Thyroid gland (tissue), 4 donors: ENCODE results near the gene ATXN1. TPM values are rescaled to one million over a fixed set of nuclear protein-coding genes. Genes with fewer than 3 reads are reported as not detected.

Source experiments
- DNase-seq, 2 donors: peaks; one replicate each; pipeline ENCODE4 v3.0.0-alpha.2; 2019
- H3K27ac ChIP-seq, 3 donors: fragments of 200-600 bp; sonication (generic); 1 replicate in 2 of 3; 2 replicates in 1 of 3; pipeline ENCODE4 v1.5.1; 2016 to 2019; ENCODE audit warnings: mild to moderate bottlenecking in 1 of 3, moderate library complexity in 1 of 3
- H3K27me3 ChIP-seq: fragments of 200-600 bp; sonication (generic); one replicate; pipeline ENCODE4 v1.5.1; 2019
- H3K36me3 ChIP-seq, 2 donors: fragments of 200-600 bp; sonication (generic); one replicate each; pipeline ENCODE4 v1.5.1; 2016 to 2019
- H3K4me1 ChIP-seq, 2 donors: fragments of 200-600 bp; sonication (generic); one replicate each; pipeline ENCODE4 v1.5.1; 2017 to 2019
- H3K4me3 ChIP-seq, 3 donors: fragments of 200-600 bp; sonication (generic); replicated peaks in 1 of 3; 1 replicate in 2 of 3; 2 replicates in 1 of 3; pipeline ENCODE4 v1.5.1; 2016; ENCODE audit warnings: mild to moderate bottlenecking in 1 of 3
- H3K9me3 ChIP-seq: fragments of 200-600 bp; sonication (generic); one replicate; pipeline ENCODE4 v1.5.1; 2017
- CTCF ChIP-seq, 6 experiments: fragments of 200-600 bp in 3 of 6; fragments of 450-650 bp in 3 of 6; sonication (generic) in 3 of 6; IDR thresholded peaks; one replicate each; pipeline ENCODE4 v1.5.1; 2016 to 2019; ENCODE audit warnings: antibody characterized with exemption in 6 of 6, mild to moderate bottlenecking in 2 of 6, inconsistent platforms in 1 of 6, moderate library complexity in 1 of 6
- POLR2A ChIP-seq, 2 donors: fragments of 450-650 bp; IDR thresholded peaks; one replicate each; pipeline ENCODE4 v1.6.1; 2017; ENCODE audit warnings: antibody characterized with exemption in 2 of 2, mild to moderate bottlenecking in 2 of 2, moderate library complexity in 1 of 2
- WGBS, 2 donors: methylation state at CpG; one replicate each; pipeline ENCODE4 v1.1.5; 2017; 5-methylcytosine and 5-hydroxymethylcytosine counted together
- intact Hi-C: fragments of 100-400 bp; cut with DNase I; formaldehyde crosslinking; loops from one replicate; pipeline ENCODE4 v1.15.1; 2023
- total RNA-seq, 4 donors: library from RNA; depleted of rRNA; stranded (reverse); fragments of >200 nt; gene quantifications; one replicate each; pipeline ENCODE4 v1.2.3, GENCODE V29; 2016

The ATXN1 gene
- total RNA-seq, 4 donors from 2014 or later: 62.1 to 88.1 (median 83.0) TPM

DNA sequence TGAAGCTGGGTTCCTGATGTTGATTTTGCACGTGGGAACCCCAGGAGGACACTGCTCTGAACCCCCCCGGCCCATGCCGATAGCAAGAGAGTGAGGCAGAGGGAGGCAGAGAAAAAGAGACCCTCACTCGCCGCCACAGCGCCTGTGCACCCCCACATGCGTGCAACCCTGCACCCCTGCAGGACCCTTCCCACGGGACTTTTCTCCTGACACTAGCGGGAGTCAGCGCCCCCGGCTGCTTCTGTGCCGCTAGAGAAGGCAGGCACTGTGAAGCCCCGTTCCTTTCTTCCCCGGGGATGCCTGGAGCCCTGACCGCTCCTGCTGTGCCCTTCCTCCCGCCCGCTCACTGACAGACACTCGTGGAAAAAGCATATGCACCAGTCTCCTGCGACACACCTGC, 455.5 kb downstream of the ATXN1 start:
- DNase-seq: no peak
- Histone ChIP-seq H3K27me3 (no peaks in the 10 kb centered on the region), H3K4me1 (no peaks in the 10 kb centered on the region), H3K4me3 (no peak overlapping the region), H3K27ac (no peak overlapping the region), H3K9me3 (no peaks in the 10 kb centered on the region), H3K36me3 (peaks cover 0 to 11% of the 10 kb centered on the region in 2 donors)
- TF ChIP-seq POLR2A (IDR thresholded peaks at IDR 0.05) (no peak), CTCF (IDR thresholded peaks at IDR 0.05) (no peak)
- WGBS, 2 donors: 85 to 88% methylated on average over 19 of the region's 19 CpGs
- intact Hi-C loops: no loop called here

DNA sequence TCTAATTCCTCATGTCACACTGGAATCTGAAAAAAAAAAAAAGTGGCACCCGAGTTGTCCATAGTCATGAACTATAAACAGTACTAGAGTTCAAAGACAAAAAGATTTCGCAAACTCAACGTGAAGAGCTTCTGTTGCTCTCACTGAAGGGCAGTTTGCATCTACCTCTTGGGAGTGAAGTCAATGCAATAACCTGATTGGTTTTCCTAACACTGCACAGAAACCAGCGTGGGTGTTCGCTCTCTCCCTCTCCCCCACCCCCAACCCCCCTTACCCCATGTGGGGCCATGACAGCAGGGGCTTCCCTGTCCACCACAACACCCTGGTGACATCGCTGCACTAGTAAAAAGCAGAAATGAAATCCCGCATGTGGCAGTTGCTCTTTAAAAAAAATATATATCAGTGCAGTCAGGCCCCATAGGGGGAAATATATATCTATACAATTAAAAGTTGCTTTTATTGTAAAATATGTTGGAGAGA, 456.0 kb downstream of the ATXN1 start:
- Histone ChIP-seq H3K4me1 (no peaks in the 10 kb centered on the region), H3K27me3 (no peaks in the 10 kb centered on the region), H3K4me3 (no peak overlapping the region), H3K9me3 (no peaks in the 10 kb centered on the region), H3K27ac (no peak overlapping the region), H3K36me3 (peaks cover 0 to 11% of the 10 kb centered on the region in 2 donors)
- TF ChIP-seq POLR2A (IDR thresholded peaks at IDR 0.05) (no peak), CTCF (IDR thresholded peaks at IDR 0.05) (no peak)
- no peak for DNase-seq
- WGBS, 2 donors: 67 to 79% methylated on average over 7 of the region's 7 CpGs
- intact Hi-C loops: no loop called here

- no peak for TF ChIP-seq CTCF (IDR thresholded peaks at IDR 0.05)
- TF ChIP-seq POLR2A (IDR thresholded peaks at IDR 0.05): no peak
- no peaks in the 10 kb centered on the region for H3K27me3 ChIP-seq
- no peak for DNase-seq
Observed at GRCh38 chr6:16302721-16303552, 458.3 kb downstream of the ATXN1 start.

DNA sequence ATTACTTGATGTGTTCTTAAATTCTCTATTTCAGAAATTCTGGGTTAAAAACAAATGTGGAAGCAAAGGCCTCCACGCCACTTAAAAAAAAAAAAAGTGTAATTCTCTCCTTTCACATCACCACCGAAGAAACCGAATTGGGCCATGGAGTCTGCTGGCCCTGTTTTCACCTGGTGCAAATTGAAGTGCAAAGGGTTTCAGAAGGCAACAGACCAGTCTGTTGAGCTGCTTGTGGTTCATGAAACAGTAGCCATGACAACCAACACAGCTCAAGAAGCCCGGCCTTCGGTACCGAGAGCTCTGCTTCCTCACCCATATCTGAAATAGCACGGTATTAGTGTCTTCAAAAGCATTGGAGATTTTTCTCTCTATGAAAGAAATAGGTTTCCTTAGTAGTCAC, 459.7 kb downstream of the ATXN1 start:
- intact Hi-C loops: no loop called here
- H3K27ac ChIP-seq: no peak overlapping the region
- H3K9me3 ChIP-seq: no peaks in the 10 kb centered on the region
- WGBS, 2 donors: 49 to 52% methylated on average over 7 of the region's 7 CpGs
- no peak for TF ChIP-seq POLR2A (IDR thresholded peaks at IDR 0.05)
- TF ChIP-seq CTCF (IDR thresholded peaks at IDR 0.05): no peak
- no peak overlapping the region for H3K4me3 ChIP-seq
- peaks cover 0 to 10% of the 10 kb centered on the region in 2 donors for H3K36me3 ChIP-seq
- no peaks in the 10 kb centered on the region for H3K27me3 ChIP-seq
- DNase-seq: peak; percentile 67 to 69
- H3K4me1 ChIP-seq: no peaks in the 10 kb centered on the region

More at GRCh38 chr6:16302721-16303552, 458.3 kb downstream of the ATXN1 start:
- intact Hi-C loops: no loop called here
- Histone ChIP-seq H3K9me3 (no peaks in the 10 kb centered on the region), H3K4me1 (no peaks in the 10 kb centered on the region), H3K27ac (no peak overlapping the region), H3K36me3 (peaks cover 0 to 11% of the 10 kb centered on the region in 2 donors), H3K4me3 (no peak overlapping the region)
- WGBS, 2 donors: 78 to 83% methylated on average over 27 of the region's 27 CpGs

DNA sequence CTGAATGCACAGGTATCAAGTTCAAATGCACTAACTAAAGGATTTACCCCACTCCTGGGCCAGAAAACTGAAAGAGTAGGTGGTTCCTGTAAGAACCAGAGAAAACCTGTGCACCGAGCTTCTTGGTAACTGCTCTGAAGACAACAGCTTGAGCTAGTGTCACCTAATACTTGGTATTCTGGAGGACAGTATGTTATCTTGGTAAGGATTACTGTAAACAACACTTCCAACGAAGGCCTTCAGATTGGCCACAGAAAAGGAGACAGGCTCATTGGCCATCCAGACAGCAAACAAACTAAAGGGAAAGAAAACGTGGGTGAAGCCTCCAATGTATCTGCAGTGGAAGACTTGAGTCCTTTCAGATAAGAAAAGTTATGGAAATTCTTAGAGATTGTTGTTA, 461.4 kb downstream of the ATXN1 start:
- no peaks in the 10 kb centered on the region for H3K4me1 ChIP-seq
- intact Hi-C loops: no loop called here
- H3K27ac ChIP-seq: no peak overlapping the region
- WGBS, 2 donors: 92 to 98% methylated on average over 3 of the region's 3 CpGs
- H3K27me3 ChIP-seq: no peaks in the 10 kb centered on the region
- TF ChIP-seq POLR2A (IDR thresholded peaks at IDR 0.05) (no peak), CTCF (IDR thresholded peaks at IDR 0.05) (no peak)
- DNase-seq: no peak
- no peaks in the 10 kb centered on the region for H3K9me3 ChIP-seq
- H3K4me3 ChIP-seq: no peak overlapping the region
- no peaks in the 10 kb centered on the region for H3K36me3 ChIP-seq
